ENCODE measurements around the gene TMEM131.

GRCh38 chr2:97808816-97809215 lies 186.9 kb downstream of the TMEM131 start:
- TF ChIP-seq EZH2phosphoT487 (IDR thresholded peaks at IDR 0.05; ENCODE audit: low read depth) = no peak
- no peak for TF ChIP-seq CTCF (IDR thresholded peaks at IDR 0.05; ENCODE audit: low read depth, low read length)

Measured in OCI-LY3 (cell line).